GM12801 (cell line): Measurements from ENCODE around the gene PRKD1.

Experiments used
- TF ChIP-seq, protein P1 (sequence below): IDR thresholded peaks from one replicate; pipeline ENCODE4 v1.5.1; 2011; ENCODE audit warnings: control low read depth; ENCODE audit not compliant: insufficient read length; ENCODE audit errors: extremely low read depth

PRKD1 gene

DNA sequence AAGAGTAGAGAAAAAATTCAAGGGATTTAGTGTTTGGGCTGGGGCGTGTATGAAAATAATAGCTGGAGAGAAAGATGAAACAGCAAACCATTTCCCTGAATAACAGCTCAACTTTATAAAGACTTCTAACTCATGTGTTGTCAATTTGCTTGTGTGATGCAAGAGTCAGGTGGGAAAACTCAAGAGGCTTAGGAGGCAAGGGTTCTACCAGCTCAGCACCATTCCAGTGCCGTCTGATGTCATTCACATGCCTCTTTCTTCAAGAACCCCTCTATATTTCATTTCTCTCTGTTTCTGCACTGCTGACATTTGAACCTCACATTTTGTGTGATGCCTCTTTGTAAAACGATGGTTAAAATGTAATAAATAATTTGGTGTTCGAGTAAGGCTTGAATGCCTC lies 192.2 kb downstream of the PRKD1 start:
- TF ChIP-seq, protein P1, sequence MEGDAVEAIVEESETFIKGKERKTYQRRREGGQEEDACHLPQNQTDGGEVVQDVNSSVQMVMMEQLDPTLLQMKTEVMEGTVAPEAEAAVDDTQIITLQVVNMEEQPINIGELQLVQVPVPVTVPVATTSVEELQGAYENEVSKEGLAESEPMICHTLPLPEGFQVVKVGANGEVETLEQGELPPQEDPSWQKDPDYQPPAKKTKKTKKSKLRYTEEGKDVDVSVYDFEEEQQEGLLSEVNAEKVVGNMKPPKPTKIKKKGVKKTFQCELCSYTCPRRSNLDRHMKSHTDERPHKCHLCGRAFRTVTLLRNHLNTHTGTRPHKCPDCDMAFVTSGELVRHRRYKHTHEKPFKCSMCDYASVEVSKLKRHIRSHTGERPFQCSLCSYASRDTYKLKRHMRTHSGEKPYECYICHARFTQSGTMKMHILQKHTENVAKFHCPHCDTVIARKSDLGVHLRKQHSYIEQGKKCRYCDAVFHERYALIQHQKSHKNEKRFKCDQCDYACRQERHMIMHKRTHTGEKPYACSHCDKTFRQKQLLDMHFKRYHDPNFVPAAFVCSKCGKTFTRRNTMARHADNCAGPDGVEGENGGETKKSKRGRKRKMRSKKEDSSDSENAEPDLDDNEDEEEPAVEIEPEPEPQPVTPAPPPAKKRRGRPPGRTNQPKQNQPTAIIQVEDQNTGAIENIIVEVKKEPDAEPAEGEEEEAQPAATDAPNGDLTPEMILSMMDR = no peak

DNA sequence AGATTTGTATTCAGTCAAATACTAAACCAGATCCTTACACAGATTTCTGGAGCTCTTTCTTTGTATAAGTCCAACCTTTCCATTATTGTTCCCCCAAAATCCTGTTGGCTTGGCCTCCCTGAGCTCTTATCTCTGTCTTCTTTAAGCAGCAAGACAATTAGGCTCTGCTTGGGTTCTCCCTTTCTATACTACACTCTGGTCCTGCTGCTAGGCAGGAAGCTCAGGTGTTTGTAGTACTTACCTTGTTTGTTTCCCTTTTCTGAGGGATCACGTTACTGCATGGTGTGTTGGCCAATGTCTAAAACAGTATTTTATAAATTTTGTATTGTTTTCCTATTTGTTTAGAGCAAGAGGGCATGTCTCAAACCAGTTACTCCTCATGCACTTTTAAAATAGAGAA lies 192.9 kb downstream of the PRKD1 start:
- TF ChIP-seq, protein P1 = no peak

DNA sequence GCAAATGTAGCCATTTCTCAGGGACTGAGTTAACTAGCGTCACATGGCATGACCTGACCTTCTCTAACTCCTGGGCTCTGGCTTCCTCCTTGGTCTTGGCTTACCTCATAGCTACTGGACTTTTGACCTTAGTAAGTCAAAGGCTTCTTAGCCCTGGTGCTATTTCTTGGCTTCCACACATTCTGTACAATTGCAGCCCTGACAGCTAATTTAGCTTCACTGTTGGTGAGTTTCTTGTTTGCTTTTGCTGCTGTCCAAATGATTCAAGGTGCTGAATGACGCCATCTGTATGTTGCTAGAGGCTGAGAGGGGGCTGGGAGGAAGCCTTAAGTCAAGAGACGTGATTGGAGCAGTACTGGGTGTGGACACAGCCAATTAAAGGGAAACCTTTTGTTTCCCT lies 202.7 kb downstream of the PRKD1 start:
- TF ChIP-seq, protein P1 = no peak

DNA sequence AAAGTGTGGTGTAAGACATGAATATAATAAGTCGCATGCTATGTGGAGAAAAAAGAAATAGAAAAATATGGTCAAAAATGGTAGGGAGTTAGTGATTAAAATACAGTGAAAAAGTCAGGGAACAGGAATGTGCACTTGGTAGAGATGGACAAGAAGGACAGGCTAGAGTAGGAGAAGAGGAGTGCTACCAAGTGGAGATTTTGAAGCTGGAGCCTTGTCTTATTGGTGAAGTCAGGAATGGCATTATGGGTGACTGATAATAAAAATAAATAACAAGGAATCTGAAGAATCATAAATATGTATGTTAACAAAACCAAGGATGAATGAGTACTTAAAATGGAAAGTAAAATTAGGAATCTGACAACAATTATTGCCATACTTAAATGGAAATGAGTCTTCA lies 204.8 kb downstream of the PRKD1 start:
- TF ChIP-seq, protein P1 = no peak

DNA sequence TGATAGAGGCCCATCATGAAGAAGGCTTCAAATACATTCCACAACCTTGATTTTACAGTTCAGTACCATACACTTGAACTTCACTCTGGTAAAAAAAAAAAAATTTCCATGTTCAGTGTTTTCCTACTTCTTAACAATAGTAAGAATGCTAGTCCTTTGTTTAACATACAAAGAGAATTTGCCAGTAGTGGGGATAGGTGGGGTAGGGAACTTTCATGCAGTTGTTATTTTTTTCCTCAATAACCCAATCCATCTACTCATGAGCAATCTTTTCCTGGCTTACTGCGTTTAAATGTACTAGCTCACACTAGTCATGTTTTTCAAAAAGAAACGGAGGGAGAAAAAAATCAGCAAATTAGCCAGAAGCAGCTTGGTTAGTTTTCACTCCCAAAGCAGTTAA lies 206.1 kb downstream of the PRKD1 start:
- TF ChIP-seq, protein P1 = no peak

DNA sequence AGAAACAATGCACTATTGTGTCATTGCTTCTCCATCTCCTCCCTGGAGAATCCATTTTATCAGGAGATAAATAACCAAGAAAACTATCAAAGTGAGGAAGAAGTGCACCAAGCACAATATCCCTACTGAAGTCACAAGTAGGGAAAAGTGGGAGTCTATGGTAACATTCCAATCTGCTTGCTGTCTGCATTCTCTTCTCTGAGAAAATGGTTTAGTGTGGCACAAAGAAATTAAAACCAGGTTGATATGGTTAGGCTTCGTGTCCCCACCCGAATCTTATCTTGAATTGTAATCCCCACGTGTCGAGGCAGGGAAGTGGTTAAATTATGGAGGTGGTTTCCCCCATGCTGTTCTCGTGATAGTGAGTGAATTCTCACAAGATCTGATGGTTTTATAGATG lies 209.7 kb downstream of the PRKD1 start:
- TF ChIP-seq, protein P1 = no peak

DNA sequence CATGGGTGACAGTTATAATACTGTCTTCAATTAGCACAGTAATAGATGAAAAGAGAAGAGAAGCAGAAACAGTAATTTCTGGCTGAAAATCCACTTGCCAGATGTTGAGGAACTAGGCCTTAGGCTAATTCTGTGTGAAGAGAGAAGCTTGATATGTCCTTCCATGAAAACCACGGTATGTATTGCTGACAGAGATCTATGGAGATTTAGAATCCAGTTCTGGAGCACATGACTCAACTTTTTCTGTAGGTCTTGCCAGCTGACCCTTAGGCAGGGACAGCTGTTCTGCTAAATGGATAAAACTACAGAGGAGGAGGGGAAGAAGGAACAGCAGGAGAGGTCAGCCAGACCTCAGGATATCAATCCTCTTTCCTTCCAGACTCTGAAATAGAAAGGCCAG lies 211.5 kb downstream of the PRKD1 start:
- TF ChIP-seq, protein P1 = no peak

DNA sequence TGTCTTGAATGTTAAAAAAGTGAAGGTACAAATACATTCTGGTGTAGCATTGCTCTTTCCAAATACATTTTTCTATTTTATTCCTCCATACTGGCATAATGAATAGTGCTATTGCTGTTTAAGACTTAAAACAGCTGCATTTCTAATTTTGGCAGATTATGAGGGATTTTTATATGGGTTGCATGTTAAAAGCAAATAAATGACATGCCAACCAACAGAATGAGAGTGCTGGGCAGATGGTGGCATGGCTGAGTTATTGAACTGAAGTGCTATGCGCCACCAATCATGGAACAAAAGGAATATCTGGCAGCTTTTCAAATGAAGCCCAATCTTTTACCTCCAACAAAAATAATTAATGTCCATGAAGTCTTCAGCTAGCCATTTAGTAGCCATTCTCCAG lies 215.0 kb downstream of the PRKD1 start:
- TF ChIP-seq, protein P1 = no peak
